Endodermal cell (in vitro differentiated cells): ENCODE results near the gene PMPCB. TPM values are rescaled to one million over a fixed set of nuclear protein-coding genes. Genes with fewer than 3 reads are reported as not detected.
A peak's percentile ranks its signal among the peaks of the same experiment; 100 is the strongest.
"Not testable (repeated sequence)": the region's sequence is repeated elsewhere in the genome, so short reads cannot be mapped to it uniquely, and the experiment has no call there.

Experiments used
- DNase-seq: peaks from one replicate; pipeline ENCODE4 v3.0.0-alpha.2; 2017
- H3K27ac ChIP-seq: 2 replicates; pipeline ENCODE4 v1.5.1; 2013; ENCODE audit warnings: mild to moderate bottlenecking, low read depth, low read length, moderate library complexity
- H3K27me3 ChIP-seq: 2 replicates; pipeline ENCODE4 v1.6.1; 2013; ENCODE audit warnings: mild to moderate bottlenecking, low read length, moderate library complexity; ENCODE audit not compliant: insufficient read depth, control insufficient read depth, poor library complexity, severe bottlenecking
- H3K36me3 ChIP-seq: 2 replicates; pipeline ENCODE4 v1.7.0; 2013; ENCODE audit warnings: mild to moderate bottlenecking, low read length, moderate library complexity; ENCODE audit not compliant: control insufficient read depth, insufficient read depth
- H3K4me1 ChIP-seq: one replicate; pipeline ENCODE4 v1.7.0; 2013; ENCODE audit warnings: low read length; ENCODE audit not compliant: control insufficient read depth, insufficient read depth
- H3K4me3 ChIP-seq: 2 replicates; pipeline ENCODE4 v1.5.1; 2013; ENCODE audit warnings: mild to moderate bottlenecking, low read length, moderate library complexity
- H3K9ac ChIP-seq: 2 replicates; pipeline ENCODE4 v1.6.1; 2013; ENCODE audit warnings: mild to moderate bottlenecking, low read length, moderate library complexity; ENCODE audit not compliant: poor library complexity, severe bottlenecking; ENCODE audit errors: extremely low read depth
- H3K9me3 ChIP-seq: 2 replicates; pipeline ENCODE4 v1.6.1; 2013; ENCODE audit warnings: mild to moderate bottlenecking, low read length, moderate library complexity; ENCODE audit not compliant: control insufficient read depth
- H3K27ac Mint-ChIP-seq: 2 replicates; pipeline ENCODE4 v1.8.0; 2020; ENCODE audit warnings: mixed read lengths
- H3K27me3 Mint-ChIP-seq: 2 replicates; pipeline ENCODE4 v1.8.0; 2021; ENCODE audit warnings: mild to moderate bottlenecking, mixed read lengths; ENCODE audit not compliant: insufficient read depth
- H3K36me3 Mint-ChIP-seq: 2 replicates; pipeline ENCODE4 v1.8.0; 2020; ENCODE audit warnings: low read depth, mixed read lengths
- H3K4me1 Mint-ChIP-seq: 2 replicates; pipeline ENCODE4 v1.8.0; 2020; ENCODE audit warnings: mixed read lengths
- H3K4me3 Mint-ChIP-seq: 2 replicates; pipeline ENCODE4 v1.8.0; 2020; ENCODE audit warnings: mild to moderate bottlenecking, moderate library complexity, mixed read lengths
- H3K9me3 Mint-ChIP-seq: 2 replicates; pipeline ENCODE4 v1.8.0; 2020; ENCODE audit warnings: mild to moderate bottlenecking, mixed read lengths
- WGBS, 2 experiments: methylation state at CpG; one replicate each; pipeline versions ENCODE4 v1.1.5 to v1.1.7; 2013; ENCODE audit warnings: missing lambda C conversion rate in 2 of 2, mixed read lengths in 1 of 2; ENCODE audit not compliant: insufficient coverage in 1 of 2, insufficient read length in 1 of 2; 5-methylcytosine and 5-hydroxymethylcytosine counted together
- total RNA-seq, 2 donors: library from RNA; stranded (reverse); fragmentation: NEBNext Ultra II Directional in 1 of 2; extraction: Animal tissue kit (Norgen Biotek cat#: 25700) in 1 of 2; gene quantifications; 2 replicates in 1 of 2; 3 replicates in 1 of 2; pipeline ENCODE4 v1.2.1, GENCODE V29; 2021

Gene PMPCB
- total RNA-seq, 2 donors from 2014 or later, result 63.9 to 75.2 TPM

DNA sequence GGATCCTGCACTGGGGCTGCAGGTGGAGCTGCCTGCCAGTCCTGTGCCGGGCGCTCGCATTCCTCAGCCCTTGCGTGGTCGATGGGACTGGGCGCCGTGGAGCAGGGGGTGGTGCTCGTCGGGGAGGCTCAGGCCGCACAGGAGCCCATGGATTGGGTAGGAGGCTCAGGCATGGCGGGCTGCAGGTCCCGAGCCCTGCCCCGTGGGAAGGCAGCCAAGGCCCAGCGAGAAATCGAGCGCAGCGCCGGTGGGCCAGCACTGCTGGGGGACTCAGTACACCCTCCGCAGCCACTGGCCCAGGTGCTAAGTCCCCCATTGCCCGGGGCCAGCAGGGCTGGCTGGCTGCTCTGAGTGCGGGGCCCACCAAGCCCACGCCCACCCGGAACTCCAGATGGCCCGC, 22.4 kb upstream of the PMPCB start:
- 94% methylated on average over 21 of the region's 24 CpGs; no CpG with 5 or more reads in 1 of the 2 experiments for WGBS, 2 experiments

DNA sequence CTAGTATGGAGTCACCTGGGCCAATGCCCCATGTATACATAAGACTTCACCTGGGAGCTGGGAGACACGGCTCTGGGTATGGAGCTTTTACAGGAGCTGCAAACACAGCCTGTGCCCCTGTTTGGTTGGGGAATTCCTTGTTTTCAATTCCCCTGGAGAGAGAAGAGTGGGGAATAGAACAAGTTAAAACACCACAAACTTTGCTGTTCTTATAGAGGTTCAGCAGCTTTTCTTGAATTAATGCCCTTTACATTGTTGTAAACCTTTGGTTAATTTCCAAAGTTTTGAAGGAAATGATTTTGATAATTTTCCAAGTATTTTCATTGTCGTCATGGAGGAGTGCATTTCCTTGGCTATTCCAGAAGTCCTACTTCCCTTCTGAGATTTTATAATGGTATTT, 19.0 kb upstream of the PMPCB start:
- not testable (repeated sequence) for H3K27ac Mint-ChIP-seq, H3K9me3 ChIP-seq, H3K4me3 Mint-ChIP-seq, H3K4me3 ChIP-seq, H3K4me1 ChIP-seq, H3K36me3 ChIP-seq, H3K9ac ChIP-seq, DNase-seq, H3K27ac ChIP-seq, H3K36me3 Mint-ChIP-seq, H3K9me3 Mint-ChIP-seq
- peaks cover 12% of the 10 kb centered on the region for H3K4me1 Mint-ChIP-seq
- H3K27me3 Mint-ChIP-seq, result peaks cover 51% of the 10 kb centered on the region
- peaks cover 26% of the 10 kb centered on the region for H3K27me3 ChIP-seq
- WGBS, 2 experiments, result 82 to 85% methylated on average over 1 to 2 of the region's 2 CpGs

More for the DNA sequence above, 22.4 kb upstream of the PMPCB start:
- not testable (repeated sequence) for H3K9me3 Mint-ChIP-seq, H3K4me1 ChIP-seq, H3K4me3 ChIP-seq, H3K36me3 ChIP-seq, H3K9me3 ChIP-seq, DNase-seq, H3K4me3 Mint-ChIP-seq, H3K27ac ChIP-seq, H3K4me1 Mint-ChIP-seq, H3K27ac Mint-ChIP-seq, H3K9ac ChIP-seq, H3K36me3 Mint-ChIP-seq
- peaks cover 12% of the 10 kb centered on the region for H3K27me3 ChIP-seq
- H3K27me3 Mint-ChIP-seq, result peaks cover 26% of the 10 kb centered on the region

DNA sequence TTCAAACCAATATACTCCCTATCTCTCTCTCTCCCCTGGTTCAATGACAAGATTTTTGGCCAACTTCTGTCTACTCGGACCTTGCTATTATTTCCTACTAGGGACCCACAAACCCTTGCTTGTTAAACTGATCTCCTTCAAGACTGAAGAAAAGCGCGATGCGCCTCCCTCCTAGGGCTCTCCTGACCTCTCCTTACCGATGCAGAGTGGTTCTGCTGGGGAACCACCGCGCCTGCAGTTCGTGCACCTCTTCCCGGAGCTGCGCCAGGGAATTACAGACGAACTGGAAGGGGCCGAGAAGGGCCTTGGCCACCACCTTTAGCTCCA, 17.6 kb upstream of the PMPCB start:
- Mint-ChIP-seq H3K4me3 (peak overlapping the region; percentile 65), H3K27me3 (peaks cover 51% of the 10 kb centered on the region), H3K4me1 (peaks cover 12% of the 10 kb centered on the region)
- not testable (repeated sequence) for H3K9me3 Mint-ChIP-seq, H3K9me3 ChIP-seq, H3K4me1 ChIP-seq, H3K36me3 Mint-ChIP-seq, H3K27ac Mint-ChIP-seq, H3K36me3 ChIP-seq, H3K27ac ChIP-seq, H3K9ac ChIP-seq
- peak; percentile 77 for DNase-seq
- peaks cover 26% of the 10 kb centered on the region for H3K27me3 ChIP-seq
- WGBS, 2 experiments, result 3 to 6% methylated on average over 7 to 12 of the region's 12 CpGs
- peak overlapping the region; percentile 83 for H3K4me3 ChIP-seq

DNA sequence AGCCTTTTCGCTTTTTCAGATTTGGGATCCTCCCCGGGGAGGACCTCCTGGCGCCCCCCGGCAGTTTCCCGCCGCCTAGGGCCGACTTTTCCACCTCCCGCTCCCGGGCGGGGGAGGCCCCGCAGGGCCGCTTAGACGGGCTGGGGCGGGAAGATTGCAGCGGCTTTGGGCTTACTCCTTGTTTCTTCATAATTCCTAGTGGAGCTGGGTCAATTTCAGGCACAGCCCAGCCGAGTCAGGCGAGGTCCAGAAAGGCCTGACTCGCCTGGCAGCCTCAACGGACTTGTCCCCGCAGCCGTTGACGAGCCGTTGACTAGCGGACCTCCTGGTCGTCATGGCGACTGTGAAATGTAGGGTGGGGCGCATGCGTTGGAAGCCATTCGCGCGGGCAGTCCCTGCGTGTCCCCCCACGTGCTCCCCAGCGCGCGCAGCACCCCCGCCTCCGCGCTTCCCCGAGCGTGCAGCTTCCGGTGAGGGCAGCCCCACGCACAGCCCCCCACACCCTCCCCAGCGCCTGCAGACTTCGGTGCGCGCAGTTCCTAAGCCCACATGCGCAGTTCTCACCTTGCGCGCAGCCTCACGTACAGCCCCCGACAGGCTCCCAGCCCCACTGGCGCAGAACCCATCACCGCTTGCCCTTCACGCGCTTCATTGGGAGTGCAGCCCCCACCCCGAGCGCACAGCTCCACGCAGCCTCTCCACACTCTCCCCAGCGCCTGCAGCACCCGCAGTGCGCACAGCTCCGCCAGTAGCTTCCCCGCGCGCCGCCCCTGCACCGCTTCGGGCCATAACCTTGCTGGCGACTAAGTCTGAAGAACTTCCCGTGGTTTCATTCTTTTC, 17.1 kb upstream of the PMPCB start:
- Histone ChIP-seq H3K4me3 (peak overlapping the region; percentile 83), H3K27me3 (peaks cover 26% of the 10 kb centered on the region)
- H3K9me3 ChIP-seq, H3K9ac ChIP-seq, H3K27ac ChIP-seq, H3K9me3 Mint-ChIP-seq, H3K27ac Mint-ChIP-seq, H3K4me1 ChIP-seq, H3K36me3 ChIP-seq, H3K36me3 Mint-ChIP-seq: not testable (repeated sequence)
- 0 to 1% methylated on average over 14 to 71 of the region's 71 CpGs for WGBS, 2 experiments
- Mint-ChIP-seq H3K27me3 (peaks cover 51% of the 10 kb centered on the region), H3K4me1 (peaks cover 12% of the 10 kb centered on the region), H3K4me3 (peak overlapping the region; percentile 65)
- DNase-seq, result peak; percentile 85

DNA sequence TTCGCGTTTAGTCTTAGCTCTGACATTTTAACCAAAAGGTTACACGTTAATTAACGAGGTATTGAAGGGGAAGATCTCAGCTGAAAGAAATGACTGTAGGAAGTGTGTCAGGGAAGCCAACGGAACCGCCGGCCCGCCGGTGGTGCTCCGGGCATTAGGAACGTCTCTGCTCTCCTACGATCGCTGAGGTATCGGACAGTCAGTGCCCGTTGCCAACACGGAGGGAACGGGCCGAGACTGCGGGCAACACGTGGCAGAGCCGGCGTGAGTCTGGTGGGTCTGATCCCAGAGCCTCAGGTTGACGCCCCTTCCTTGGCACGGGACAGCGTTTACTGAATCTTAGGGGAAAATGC, 16.5 kb upstream of the PMPCB start:
- peaks cover 51% of the 10 kb centered on the region for H3K27me3 Mint-ChIP-seq
- not testable (repeated sequence) for H3K9me3 Mint-ChIP-seq, H3K27ac Mint-ChIP-seq, H3K36me3 Mint-ChIP-seq, H3K36me3 ChIP-seq, H3K9me3 ChIP-seq, H3K27ac ChIP-seq, H3K9ac ChIP-seq, H3K4me1 ChIP-seq
- peaks cover 26% of the 10 kb centered on the region for H3K27me3 ChIP-seq
- H3K4me1 Mint-ChIP-seq, result peaks cover 12% of the 10 kb centered on the region
- peak; percentile 67 for DNase-seq
- WGBS, 2 experiments, result 3 to 4% methylated on average over 20 to 25 of the region's 25 CpGs
- peak overlapping the region; percentile 83 for H3K4me3 ChIP-seq
- peak overlapping the region; percentile 65 for H3K4me3 Mint-ChIP-seq
